HepG2 (cell line): Measurements from ENCODE around the gene MMP25. TPM values are rescaled to one million over a fixed set of nuclear protein-coding genes. Genes with fewer than 3 reads are reported as not detected.
A peak's percentile ranks its signal among the peaks of the same experiment; 100 is the strongest.

Experiments
- BHLHE40 ChIP-seq: IDR thresholded peaks from 2 replicates; pipeline ENCODE4 v1.6.1; 2011; ENCODE audit warnings: low read length, improper control_type of control experiment
- BORCS8-MEF2B ChIP-seq: sonication (generic); formaldehyde crosslinking; IDR thresholded peaks from 2 replicates; pipeline ENCODE4 v1.8.0; 2022; ENCODE audit warnings: mild to moderate bottlenecking, missing genetic modification reagents
- BRF2 ChIP-seq: sonication (generic); formaldehyde crosslinking; IDR thresholded peaks from 2 replicates; pipeline ENCODE4 v1.8.1; 2022; ENCODE audit warnings: mild to moderate bottlenecking, missing genetic modification reagents
- CBFB ChIP-seq: sonication (generic); formaldehyde crosslinking; IDR thresholded peaks from 2 replicates; pipeline ENCODE4 v1.4.0; 2020; ENCODE audit warnings: missing genetic modification reagents
- HCFC1 ChIP-seq: fragments of 150-350 bp; IDR thresholded peaks from 2 replicates; pipeline ENCODE4 v1.6.1; 2014; ENCODE audit warnings: low read depth, low read length
- HIC2 ChIP-seq: sonication (generic); formaldehyde crosslinking; IDR thresholded peaks from 2 replicates; pipeline ENCODE4 v1.9.0; 2022; ENCODE audit warnings: low read depth, missing genetic modification reagents
- MYPOP ChIP-seq: sonication (generic); formaldehyde crosslinking; IDR thresholded peaks from 2 replicates; pipeline ENCODE4 v1.8.1; 2023; ENCODE audit warnings: mild to moderate bottlenecking, moderate library complexity, missing genetic modification reagents
- NR3C1 ChIP-seq: sonication (generic); formaldehyde crosslinking; IDR thresholded peaks from 2 replicates; pipeline ENCODE4 v1.4.0; 2020; ENCODE audit warnings: missing genetic modification reagents
- NRL ChIP-seq: sonication (generic); formaldehyde crosslinking; IDR thresholded peaks from 2 replicates; pipeline ENCODE4 v1.5.0; 2020; ENCODE audit warnings: missing genetic modification reagents, mild to moderate bottlenecking, moderate library complexity, borderline replicate concordance
- RNF2 ChIP-seq: fragments of 450-650 bp; conservative IDR thresholded peaks from 2 replicates; pipeline ENCODE4 v1.6.1; 2016; ENCODE audit warnings: low read depth
- SCMH1 ChIP-seq: sonication (generic); formaldehyde crosslinking; IDR thresholded peaks from 2 replicates; pipeline ENCODE4 v1.9.0; 2021; ENCODE audit warnings: missing genetic modification reagents, mild to moderate bottlenecking, borderline replicate concordance
- SRY ChIP-seq: sonication (generic); formaldehyde crosslinking; IDR thresholded peaks from 2 replicates; pipeline ENCODE4 v1.8.0; 2022; ENCODE audit warnings: mild to moderate bottlenecking, missing genetic modification reagents
- TCF7 ChIP-seq: sonication (generic); IDR thresholded peaks from 2 replicates; pipeline ENCODE4 v1.6.1; 2016; ENCODE audit warnings: antibody characterized with exemption, low read depth
- TERF1 ChIP-seq: sonication (generic); formaldehyde crosslinking; IDR thresholded peaks from 2 replicates; pipeline ENCODE4 v1.8.0; 2022; ENCODE audit warnings: mild to moderate bottlenecking, missing genetic modification reagents, moderate library complexity
- ZBTB14 ChIP-seq: sonication (generic); formaldehyde crosslinking; IDR thresholded peaks from 2 replicates; pipeline ENCODE4 v1.4.0; 2020; ENCODE audit warnings: missing genetic modification reagents
- ZBTB38 ChIP-seq: sonication (generic); formaldehyde crosslinking; IDR thresholded peaks from 2 replicates; pipeline ENCODE4 v1.5.1; 2020; ENCODE audit warnings: mild to moderate bottlenecking, missing genetic modification reagents
- ZBTB44 ChIP-seq: sonication (generic); formaldehyde crosslinking; IDR thresholded peaks from 2 replicates; pipeline ENCODE4 v1.4.0; 2020; ENCODE audit warnings: missing genetic modification reagents
- ZFP62 ChIP-seq: sonication (generic); formaldehyde crosslinking; IDR thresholded peaks from 2 replicates; pipeline ENCODE4 v1.4.0; 2020; ENCODE audit warnings: missing genetic modification reagents
- ZNF317 ChIP-seq: sonication (generic); formaldehyde crosslinking; IDR thresholded peaks from 2 replicates; pipeline ENCODE4 v1.5.0; 2020; ENCODE audit warnings: mild to moderate bottlenecking, missing genetic modification reagents
- ZNF331 ChIP-seq: sonication (generic); formaldehyde crosslinking; IDR thresholded peaks from 2 replicates; pipeline ENCODE4 v1.4.0; 2020; ENCODE audit warnings: missing genetic modification reagents
- ZNF468 ChIP-seq: sonication (generic); formaldehyde crosslinking; IDR thresholded peaks from 2 replicates; pipeline ENCODE4 v1.8.0; 2022; ENCODE audit warnings: mild to moderate bottlenecking, moderate library complexity, missing genetic modification reagents
- ZNF558 ChIP-seq: sonication (generic); formaldehyde crosslinking; IDR thresholded peaks from 2 replicates; pipeline ENCODE4 v1.9.0; 2022; ENCODE audit warnings: mild to moderate bottlenecking, missing genetic modification reagents, borderline replicate concordance
- ZZZ3 ChIP-seq: sonication (generic); formaldehyde crosslinking; IDR thresholded peaks from 2 replicates; pipeline ENCODE4 v1.4.0; 2020; ENCODE audit warnings: missing genetic modification reagents, mild to moderate bottlenecking, borderline replicate concordance
- polyA plus RNA-seq, 8 experiments: library from polyadenylated mRNA; depleted of rRNA in 3 of 8; stranded (reverse) in 7 of 8; unstranded in 1 of 8; fragments of >200 nt; fragmentation: Illumina TruSeq in 4 of 8; extraction: Trizol in 4 of 8; gene quantifications; 2 replicates each; pipeline versions ENCODE4 v1.2.1 to v1.2.3, GENCODE V29; 2011 to 2016; ENCODE audit warnings: low read depth in 4 of 8, missing spikeins in 1 of 8, mixed read lengths in 1 of 8; ENCODE audit not compliant: insufficient read depth in 1 of 8
- total RNA-seq, 5 experiments: library from RNA; depleted of rRNA; stranded (reverse); fragments of >200 nt; fragmentation: Illumina TruSeq; extraction: Trizol; gene quantifications; 2 replicates each; pipeline ENCODE4 v1.2.3, GENCODE V29; 2016; ENCODE audit warnings: low read depth in 1 of 5

Gene MMP25
- total and polyA plus RNA-seq, 2 of the 13 experiments (the other 11 are each of a cell fraction or from before 2014, with no cell fraction given), result 0.04 to 0.08 TPM

GRCh38 chr16:3086596-3087242 lies 40.4 kb downstream of the MMP25 start (continued):
- TF ChIP-seq ZBTB44 (CRISPR knock-in tag), result no peak
- no peak for TF ChIP-seq TCF7
- no peak for TF ChIP-seq ZBTB14 (CRISPR knock-in tag)
- TF ChIP-seq ZFP62 (CRISPR knock-in tag), result no peak
- no peak for TF ChIP-seq RNF2
- TF ChIP-seq NRL (CRISPR knock-in tag), result no peak
- no peak for TF ChIP-seq SCMH1
- TF ChIP-seq ZNF331 (CRISPR knock-in tag), result peak; percentile 19; the same call in 1 of the 2 replicates
- no peak for TF ChIP-seq ZZZ3
- TF ChIP-seq SRY, result 0 out of 2 replicates have a peak, but pooled peaks have one; percentile 42
- no peak for TF ChIP-seq HCFC1
- no peak for TF ChIP-seq ZBTB38 (CRISPR knock-in tag)
- TF ChIP-seq NR3C1 (CRISPR knock-in tag), result no peak
- TF ChIP-seq TERF1 (CRISPR knock-in tag), result no peak
- no peak; the same call in 1 of the 2 replicates for TF ChIP-seq HIC2
- TF ChIP-seq BRF2, result no peak
- TF ChIP-seq BORCS8-MEF2B (CRISPR knock-in tag), result no peak
- TF ChIP-seq CBFB (CRISPR knock-in tag), result no peak
- no peak for TF ChIP-seq BHLHE40
- no peak for TF ChIP-seq MYPOP (CRISPR knock-in tag)
- TF ChIP-seq ZNF317 (CRISPR knock-in tag), result 0 out of 2 replicates have a peak, but pooled peaks have one; percentile 18
- no peak for TF ChIP-seq ZNF468
- no peak for TF ChIP-seq ZNF558 (CRISPR knock-in tag)
